Heart left ventricle (tissue), 13 donors: ENCODE results near the gene HOXA3.

ENCODE experiments used
- CTCF ChIP-seq, 12 donors: fragments of 200-600 bp; sonication (generic) in 4 of 12; IDR thresholded peaks; one replicate each; pipeline versions ENCODE4 v1.5.0 to v1.8.0; 2018 to 2022; ENCODE audit warnings: antibody characterized with exemption in 12 of 12, mild to moderate bottlenecking in 5 of 12
- POLR2A ChIP-seq, 2 donors: fragments of 450-650 bp; IDR thresholded peaks; one replicate each; pipeline ENCODE4 v1.6.1; 2017; ENCODE audit warnings: antibody characterized with exemption in 2 of 2, mild to moderate bottlenecking in 2 of 2, moderate library complexity in 2 of 2
- donor health status: ischemic (EF 13 %, LVEDD 7.1; RV severe dilation, severe dysfunction).
- donor health status: DM: no; HTN: yes; CAD: no.
- donor health status: DM: no; HTN: no; CAD: no.
- donor health status: ischemic (EF 25% LVEDD 6.9; RV normal size, moderate dysfunction).
- donor health status: ischemic (EF 25% LVEDD 5.7; RV mildly dilated, moderate dysfunction).
- donor health status: ischemic (EF 35%, LVEDD 5.7; RV mildly dilated, moderate dysfunction).
- donor health status: nonischemic (EF 11% LVEDD 7.7; RV severe dilation, severe dysfunction).
- donor health status: DM: yes; HTN: yes; CAD: no.
- donor health status: PGD.
- donor health status: ischemic (EF 29% LVEDD 5.4; RV normal size, mild dysfunction).
- donor health status: nonischemic (EF 23%, LVEDD 6.1; RV moderate dilation, normal function).

GRCh38 chr7:27119412-27119911, 32.9 kb downstream of the HOXA3 start:
- TF ChIP-seq CTCF (IDR thresholded peaks at IDR 0.05) (no peak), POLR2A (IDR thresholded peaks at IDR 0.05) (no peak)
